ENCODE results near the gene TESMIN. TPM values are rescaled to one million over a fixed set of nuclear protein-coding genes. Genes with fewer than 3 reads are reported as not detected.

The TESMIN gene
- total RNA-seq, 4 donors from 2014 or later = 1.2 to 57.4 (median 1.6) TPM; not detected in 1

DNA sequence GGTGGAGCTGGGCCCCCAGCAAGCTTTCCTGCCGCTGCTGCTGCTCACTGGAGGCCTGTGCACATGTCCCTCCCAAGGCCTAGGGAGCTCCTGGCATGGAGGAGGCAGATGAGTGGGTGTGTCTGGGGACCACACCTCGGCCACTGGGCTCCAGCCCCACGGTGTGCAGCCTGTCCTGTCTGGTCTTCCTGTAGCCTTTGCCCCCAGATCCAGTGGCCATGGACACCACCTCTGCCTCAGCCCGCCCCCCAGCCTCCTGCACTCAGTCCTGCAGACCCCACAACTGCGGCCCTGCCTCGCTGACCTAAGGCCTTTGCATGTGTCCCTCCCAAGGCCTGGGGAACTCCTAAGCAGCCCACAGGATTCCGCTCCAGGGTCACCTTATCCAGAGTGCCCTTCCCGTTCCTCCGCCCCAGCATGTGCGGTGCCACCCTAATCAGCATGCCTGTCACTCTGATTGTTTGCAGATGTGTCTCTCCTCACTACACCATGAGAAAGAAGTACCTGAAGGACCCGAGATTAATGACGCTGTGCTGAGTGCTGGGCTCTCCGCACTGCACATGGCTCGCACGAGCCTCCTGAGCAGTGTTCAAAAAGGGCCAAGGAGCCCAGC lies 58.3 kb downstream of the TESMIN start:
- intact Hi-C loops (cut with DNase I; ENCODE audit: low total_unique reads) = no loop called here
- Histone ChIP-seq H3K9me3 (peaks cover 0 to 6% of the 10 kb centered on the region in 2 donors), H3K4me3 (no peak overlapping the region), H3K27me3 (no peaks in the 10 kb centered on the region), H3K4me1 (no peaks in the 10 kb centered on the region), H3K27ac (no peak overlapping the region), H3K36me3 (no peaks in the 10 kb centered on the region)
- no peak for DNase-seq
- TF ChIP-seq, protein P1, sequence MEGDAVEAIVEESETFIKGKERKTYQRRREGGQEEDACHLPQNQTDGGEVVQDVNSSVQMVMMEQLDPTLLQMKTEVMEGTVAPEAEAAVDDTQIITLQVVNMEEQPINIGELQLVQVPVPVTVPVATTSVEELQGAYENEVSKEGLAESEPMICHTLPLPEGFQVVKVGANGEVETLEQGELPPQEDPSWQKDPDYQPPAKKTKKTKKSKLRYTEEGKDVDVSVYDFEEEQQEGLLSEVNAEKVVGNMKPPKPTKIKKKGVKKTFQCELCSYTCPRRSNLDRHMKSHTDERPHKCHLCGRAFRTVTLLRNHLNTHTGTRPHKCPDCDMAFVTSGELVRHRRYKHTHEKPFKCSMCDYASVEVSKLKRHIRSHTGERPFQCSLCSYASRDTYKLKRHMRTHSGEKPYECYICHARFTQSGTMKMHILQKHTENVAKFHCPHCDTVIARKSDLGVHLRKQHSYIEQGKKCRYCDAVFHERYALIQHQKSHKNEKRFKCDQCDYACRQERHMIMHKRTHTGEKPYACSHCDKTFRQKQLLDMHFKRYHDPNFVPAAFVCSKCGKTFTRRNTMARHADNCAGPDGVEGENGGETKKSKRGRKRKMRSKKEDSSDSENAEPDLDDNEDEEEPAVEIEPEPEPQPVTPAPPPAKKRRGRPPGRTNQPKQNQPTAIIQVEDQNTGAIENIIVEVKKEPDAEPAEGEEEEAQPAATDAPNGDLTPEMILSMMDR (IDR thresholded peaks at IDR 0.05) = no peak
- no peak for TF ChIP-seq POLR2A (IDR thresholded peaks at IDR 0.05)

DNA sequence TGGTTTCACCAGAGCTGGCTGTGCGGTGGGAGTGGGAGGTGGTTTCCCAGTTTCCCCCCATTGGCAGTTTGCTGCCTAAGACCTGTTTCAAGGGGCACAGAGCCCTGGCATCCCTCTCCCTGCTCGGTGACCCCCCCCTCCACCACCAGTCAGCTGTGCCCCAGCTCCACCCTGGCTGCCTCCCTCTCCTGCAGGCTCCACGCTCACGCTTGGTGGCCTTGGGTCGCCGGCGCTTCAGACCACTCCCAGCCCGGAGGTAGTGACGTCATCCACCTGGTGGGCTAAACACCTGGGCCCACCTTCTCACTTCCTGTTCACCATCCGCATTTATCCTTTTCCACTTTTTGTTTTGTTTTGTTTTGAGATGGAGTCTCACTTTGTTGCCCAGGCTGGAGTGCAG lies 59.2 kb downstream of the TESMIN start:
- Histone ChIP-seq H3K4me3 (no peak overlapping the region), H3K27ac (no peak overlapping the region), H3K4me1 (no peaks in the 10 kb centered on the region), H3K9me3 (peaks cover 0 to 6% of the 10 kb centered on the region in 2 donors), H3K27me3 (no peaks in the 10 kb centered on the region), H3K36me3 (no peaks in the 10 kb centered on the region)
- DNase-seq = no peak
- intact Hi-C loops (cut with DNase I; ENCODE audit: low total_unique reads) = no loop called here
- no peak for TF ChIP-seq POLR2A (IDR thresholded peaks at IDR 0.05)
- TF ChIP-seq, protein P1 (IDR thresholded peaks at IDR 0.05) = no peak

DNA sequence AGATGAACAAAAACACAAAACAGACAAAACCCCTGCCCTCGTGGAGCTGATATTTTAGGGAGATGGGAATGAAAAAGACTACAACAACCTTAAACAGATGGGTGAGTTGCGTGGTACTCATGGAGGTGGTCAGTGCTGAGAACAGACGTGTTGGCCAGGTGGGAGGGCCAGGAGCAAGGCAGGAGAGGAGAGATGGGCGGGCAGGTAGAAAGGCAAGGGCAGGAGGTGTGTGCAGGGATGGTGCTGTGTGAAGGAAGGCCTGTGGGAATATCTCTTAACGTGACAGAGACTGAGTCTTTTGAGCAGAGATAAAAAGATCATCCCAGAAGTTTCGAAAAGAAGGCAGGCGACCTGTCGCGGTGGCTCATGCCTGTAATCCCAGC lies 59.9 kb downstream of the TESMIN start:
- H3K4me1 ChIP-seq = no peaks in the 10 kb centered on the region
- no peaks in the 10 kb centered on the region for H3K36me3 ChIP-seq
- DNase-seq = no peak
- no peak overlapping the region for H3K27ac ChIP-seq
- intact Hi-C loops (cut with DNase I; ENCODE audit: low total_unique reads) = no loop called here
- peaks cover 0 to 6% of the 10 kb centered on the region in 2 donors for H3K9me3 ChIP-seq
- TF ChIP-seq POLR2A (IDR thresholded peaks at IDR 0.05) = no peak
- TF ChIP-seq, protein P1 (IDR thresholded peaks at IDR 0.05) = no peak
- H3K27me3 ChIP-seq = no peaks in the 10 kb centered on the region
- no peak overlapping the region for H3K4me3 ChIP-seq

- H3K36me3 ChIP-seq = no peaks in the 10 kb centered on the region
- H3K4me1 ChIP-seq = no peaks in the 10 kb centered on the region
- H3K27ac ChIP-seq = no peak overlapping the region
- TF ChIP-seq, protein P1 (IDR thresholded peaks at IDR 0.05) = no peak
- no peak for TF ChIP-seq POLR2A (IDR thresholded peaks at IDR 0.05)
- no peak for DNase-seq
- no peak overlapping the region for H3K4me3 ChIP-seq
- intact Hi-C loops (cut with DNase I; ENCODE audit: low total_unique reads) = no loop called here
- no peaks in the 10 kb centered on the region for H3K27me3 ChIP-seq
- peaks cover 0 to under 1% of the 10 kb centered on the region in 2 donors for H3K9me3 ChIP-seq
Measured at GRCh38 chr11:68690671-68691401, 60.5 kb downstream of the TESMIN start.
